HCT116 (cell line): Measurements from ENCODE around the gene TSKU. TPM values are rescaled to one million over a fixed set of nuclear protein-coding genes. Genes with fewer than 3 reads are reported as not detected.

Experiments used
- ATAC-seq: fragments of 200-7000 bp; cut with Tn5 transposase; 2 replicates; pipeline ENCODE4 v1.9.1; 2020; ENCODE audit warnings: mild to moderate bottlenecking, moderate library complexity
- BruUV-seq: library from RNA; stranded (reverse); fragments of 400-500 nt; replicated peaks from 2 replicates; lab custom pipeline; 2021; lab: Mats Ljungman, UMichigan
- CTCF ChIA-PET: fragments of 300-600 bp; sonication (Branson Sonifier 250); formaldehyde crosslinking; loops from one replicate; lab custom pipeline; 2021; ENCODE audit warnings: antibody characterized with exemption; lab: Charles Lee
- POLR2A ChIA-PET: fragments of 300-600, 350-600 bp; sonication (Branson Sonifier 250); formaldehyde crosslinking; loops from one replicate; lab custom pipeline; 2021; ENCODE audit warnings: antibody characterized with exemption; lab: Charles Lee
- RAD21 ChIA-PET, 2 experiments: fragments of 300-600 bp; sonication (Branson Sonifier 250); formaldehyde crosslinking; loops; one replicate each; lab custom pipeline; 2023; ENCODE audit warnings: low total read pairs in 2 of 2; ENCODE audit not compliant: uncharacterized antibody in 2 of 2, unreplicated experiment in 2 of 2, low non-redundant PET in 1 of 2; lab: Charles Lee
- DNase-seq: peaks from one replicate; pipeline ENCODE4 v3.0.0-alpha.2; 2010; ENCODE audit warnings: low read depth, low spot score
- H2AFZ ChIP-seq: fragments of 200-600 bp; shearing (Covaris generic), sonication (generic); 2 replicates; pipeline ENCODE4 v1.6.1; 2017; ENCODE audit warnings: low read depth, mixed run types, mixed read lengths, antibody characterized with exemption, low read length; ENCODE audit not compliant: poor library complexity, severe bottlenecking
- H3K27ac ChIP-seq: 2 replicates; pipeline ENCODE4 v1.5.1; 2012; ENCODE audit warnings: low read depth, low read length
- H3K27me3 ChIP-seq: fragments of 200-600 bp; sonication (generic); 2 replicates; pipeline ENCODE4 v1.6.1; 2016; ENCODE audit warnings: mixed run types, low read length, mixed read lengths; ENCODE audit not compliant: insufficient read depth
- H3K36me3 ChIP-seq, 2 experiments: fragments of 200-500 bp in 1 of 2; fragments of 200-600 bp in 1 of 2; sonication (Bioruptor generic) in 1 of 2; sonication (generic) in 1 of 2; 2 replicates each; pipeline versions ENCODE4 v1.5.1 to v1.6.1; 2014 to 2016; ENCODE audit warnings: low read length in 2 of 2, inconsistent platforms in 1 of 2, mixed read lengths in 1 of 2, mixed run types in 1 of 2; ENCODE audit not compliant: insufficient read depth in 2 of 2, control insufficient read depth in 1 of 2
- H3K4me1 ChIP-seq, 2 experiments: fragments of 200-600 bp in 1 of 2; sonication (generic) in 1 of 2; 2 replicates each; pipeline versions ENCODE4 v1.5.1 to v1.6.1; 2012 to 2017; ENCODE audit warnings: low read length in 2 of 2, inconsistent platforms in 1 of 2, mild to moderate bottlenecking in 1 of 2, mixed read lengths in 1 of 2, mixed run types in 1 of 2, moderate library complexity in 1 of 2; ENCODE audit not compliant: insufficient read depth in 2 of 2, control insufficient read depth in 1 of 2
- H3K4me2 ChIP-seq: fragments of 200-600 bp; sonication (generic); 2 replicates; pipeline ENCODE4 v1.6.1; 2017; ENCODE audit warnings: mixed run types, low read length, mixed read lengths
- H3K4me3 ChIP-seq, 2 experiments: fragments of 200-600 bp in 1 of 2; sonication (generic) in 1 of 2; replicated peaks in 1 of 2; 2 replicates each; pipeline ENCODE4 v1.5.1; 2011 to 2016; ENCODE audit warnings: low read length in 2 of 2, control low read depth in 1 of 2, low read depth in 1 of 2, mild to moderate bottlenecking in 1 of 2, mixed read lengths in 1 of 2, mixed run types in 1 of 2
- H3K79me2 ChIP-seq: fragments of 200-600 bp; sonication (generic); 2 replicates; pipeline ENCODE4 v1.6.1; 2017; ENCODE audit warnings: mild to moderate bottlenecking, mixed run types, low read length, moderate library complexity, mixed read lengths; ENCODE audit not compliant: insufficient read depth
- H3K9ac ChIP-seq: fragments of 200-600 bp; sonication (generic); 2 replicates; pipeline ENCODE4 v1.6.1; 2016; ENCODE audit warnings: low read length, mixed read lengths
- H3K9me2 ChIP-seq: fragments of 200-600 bp; sonication (generic), shearing (Covaris generic); 2 replicates; pipeline ENCODE4 v1.6.1; 2017; ENCODE audit warnings: mixed run types, mild to moderate bottlenecking, moderate library complexity; ENCODE audit not compliant: insufficient read depth
- H3K9me3 ChIP-seq, 2 experiments: fragments of 200-500 bp in 1 of 2; fragments of 200-600 bp in 1 of 2; sonication (Bioruptor generic) in 1 of 2; sonication (generic) in 1 of 2; 2 replicates each; pipeline ENCODE4 v1.6.1; 2014 to 2017; ENCODE audit warnings: low read length in 2 of 2, mixed read lengths in 2 of 2, inconsistent platforms in 1 of 2, low read depth in 1 of 2, mild to moderate bottlenecking in 1 of 2, mixed run types in 1 of 2, moderate library complexity in 1 of 2; ENCODE audit not compliant: control insufficient read depth in 1 of 2, insufficient read depth in 1 of 2
- H4K20me1 ChIP-seq: fragments of 200-600 bp; sonication (generic), shearing (Covaris generic); 2 replicates; pipeline ENCODE4 v1.6.1; 2017; ENCODE audit warnings: mixed run types, mild to moderate bottlenecking, moderate library complexity; ENCODE audit not compliant: insufficient read depth
- CEBPB ChIP-seq: IDR thresholded peaks from 2 replicates; pipeline ENCODE4 v1.6.1; 2012; ENCODE audit warnings: low read depth
- EZH2 ChIP-seq: fragments of 200-600 bp; sonication (generic); IDR thresholded peaks from 2 replicates; pipeline ENCODE4 v1.6.1; 2017; ENCODE audit warnings: antibody characterized with exemption, mixed run types
- EZH2phosphoT487 ChIP-seq: fragments of 200-600 bp; IDR thresholded peaks from 2 replicates; pipeline ENCODE4 v1.6.1; 2018; ENCODE audit warnings: antibody characterized with exemption, borderline replicate concordance
- FOSL1 ChIP-seq: IDR thresholded peaks from 2 replicates; pipeline ENCODE4 v1.6.1; 2012; ENCODE audit warnings: low read depth
- JUND ChIP-seq: IDR thresholded peaks from 2 replicates; pipeline ENCODE4 v1.6.1; 2012
- POLR2A ChIP-seq: IDR thresholded peaks from 2 replicates; pipeline ENCODE4 v1.7.0; 2011; ENCODE audit warnings: borderline replicate concordance; ENCODE audit not compliant: insufficient read depth, insufficient read length; ENCODE audit errors: extremely low read depth
- SIN3A ChIP-seq: IDR thresholded peaks from 2 replicates; pipeline ENCODE4 v1.6.1; 2012; ENCODE audit warnings: low read depth
- SP1 ChIP-seq: IDR thresholded peaks from 2 replicates; pipeline ENCODE4 v1.6.1; 2012; ENCODE audit warnings: low read depth
- SRF ChIP-seq: IDR thresholded peaks from 2 replicates; pipeline ENCODE4 v1.6.1; 2012; ENCODE audit warnings: low read depth
- TCF7L2 ChIP-seq: IDR thresholded peaks from 2 replicates; pipeline ENCODE4 v1.7.0; 2011; ENCODE audit warnings: borderline replicate concordance, inconsistent platforms; ENCODE audit not compliant: insufficient read depth, insufficient read length; ENCODE audit errors: extremely low read depth
- YY1 ChIP-seq: IDR thresholded peaks from 2 replicates; pipeline ENCODE4 v1.6.1; 2011; ENCODE audit warnings: low read length, low read depth, moderate library complexity, mild to moderate bottlenecking; ENCODE audit not compliant: insufficient replicate concordance; ENCODE audit errors: extremely low read depth
- ZNF274 ChIP-seq: fragments of 200-500 bp; sonication (Bioruptor generic); IDR thresholded peaks from 2 replicates; pipeline ENCODE4 v1.6.1; 2014; ENCODE audit warnings: mild to moderate bottlenecking, low read depth, low read length, inconsistent platforms
- intact Hi-C: fragments of 100-400 bp; cut with micrococcal nuclease; formaldehyde crosslinking; loops from 2 replicates; pipeline ENCODE4 v1.10.0; 2022
- total RNA-seq: library from RNA; stranded (reverse); gene quantifications from one replicate; pipeline ENCODE4 v1.2.1, GENCODE V29; 2021; ENCODE audit not compliant: unreplicated experiment
- TF ChIP-seq, protein P1 (sequence below): IDR thresholded peaks from 2 replicates; pipeline ENCODE4 v1.6.1; 2012
- TF ChIP-seq, protein P2 (sequence below): IDR thresholded peaks from 2 replicates; pipeline ENCODE4 v1.6.1; 2012
- TF ChIP-seq, protein P3 (sequence below), 3 experiments: fragments of 200-600 bp in 1 of 3; sonication (generic) in 1 of 3; IDR thresholded peaks in 2 of 3; conservative IDR thresholded peaks in 1 of 3; 2 replicates each; pipeline ENCODE4 v1.5.1; 2012 to 2017; ENCODE audit warnings: low read depth in 2 of 3, low read length in 2 of 3, antibody characterized with exemption in 1 of 3, borderline replicate concordance in 1 of 3, control low read depth in 1 of 3, mild to moderate bottlenecking in 1 of 3, mixed read lengths in 1 of 3, mixed run types in 1 of 3, moderate library complexity in 1 of 3; ENCODE audit not compliant: insufficient read depth in 1 of 3
- TF ChIP-seq, protein P4 (sequence below): IDR thresholded peaks from 2 replicates; pipeline ENCODE4 v1.6.1; 2011; ENCODE audit warnings: mild to moderate bottlenecking, low read length, moderate library complexity; ENCODE audit not compliant: insufficient replicate concordance; ENCODE audit errors: extremely low read depth

The TSKU gene
- total RNA-seq, 1 experiment from 2014 or later, result 21.9 TPM

DNA sequence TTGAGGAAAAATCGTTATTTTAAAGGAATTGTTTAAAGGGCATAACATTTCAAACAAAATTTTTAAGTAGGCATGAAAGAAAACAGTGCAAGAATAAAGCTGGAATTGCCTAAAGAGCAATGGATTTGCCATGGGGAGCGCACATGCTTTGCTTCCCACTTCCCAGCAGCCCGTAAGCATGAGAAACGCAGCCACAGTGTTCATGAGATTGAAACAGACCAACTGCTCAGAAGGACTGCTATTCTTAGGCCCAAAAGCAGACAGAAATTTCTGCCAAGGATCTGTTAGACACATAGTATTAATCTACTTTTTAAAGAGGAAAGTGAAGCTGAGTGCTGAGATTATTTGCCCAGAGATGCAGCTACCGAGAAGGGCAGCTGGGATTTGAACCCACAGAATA lies 34.2 kb upstream of the TSKU start:
- DNase-seq, result no peak
- POLR2A ChIA-PET, result no interaction called here
- H3K4me3 ChIP-seq, result no peak overlapping the region

DNA sequence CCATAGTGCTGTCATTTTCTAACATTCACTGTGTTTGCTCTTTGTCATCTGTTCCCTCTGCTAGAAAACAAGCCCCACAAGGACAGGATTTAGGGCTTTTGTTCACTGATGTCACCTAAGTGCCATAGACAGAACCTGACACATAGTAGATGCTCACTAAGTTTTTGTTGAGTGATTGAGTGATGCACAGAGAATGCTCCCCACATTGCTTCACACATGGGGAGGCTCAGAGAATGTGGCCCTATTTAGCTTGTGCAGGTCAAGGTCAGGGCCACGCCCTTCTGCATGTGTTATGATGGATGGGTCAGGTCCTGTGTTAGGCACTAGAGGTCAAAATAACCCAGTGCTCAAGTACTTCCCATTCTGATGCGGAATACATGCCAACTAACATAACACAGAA lies 33.1 kb upstream of the TSKU start:
- Histone ChIP-seq H3K4me3 (no peak overlapping the region), H3K9ac (no peak overlapping the region), H3K4me2 (no peak overlapping the region), H3K79me2 (no peaks in the 10 kb centered on the region), H2AFZ (no peak overlapping the region), H4K20me1 (no peaks in the 10 kb centered on the region), H3K27ac (no peak overlapping the region), H3K9me3 (no peaks in the 10 kb centered on the region), H3K4me1 (peaks cover 0 to 6% of the 10 kb centered on the region in 2 experiments; a peak in 2 of 4 replicates), H3K36me3 (no peaks in the 10 kb centered on the region), H3K27me3 (no peaks in the 10 kb centered on the region), H3K9me2 (no peaks in the 10 kb centered on the region)
- RAD21 ChIA-PET, result no interaction called here
- CTCF ChIA-PET, result no interaction called here
- POLR2A ChIA-PET, result no interaction called here
- BruUV-seq, result no TSS peak
- ATAC-seq (no peak), DNase-seq (no peak)
- intact Hi-C loops, result no loop called here
- TF ChIP-seq, protein P1, sequence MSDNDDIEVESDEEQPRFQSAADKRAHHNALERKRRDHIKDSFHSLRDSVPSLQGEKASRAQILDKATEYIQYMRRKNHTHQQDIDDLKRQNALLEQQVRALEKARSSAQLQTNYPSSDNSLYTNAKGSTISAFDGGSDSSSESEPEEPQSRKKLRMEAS, result no peak
- TF ChIP-seq POLR2A, result no peak
- no peak for TF ChIP-seq YY1
- no peak for TF ChIP-seq SP1
- TF ChIP-seq ZNF274, result no peak
- TF ChIP-seq, protein P2, sequence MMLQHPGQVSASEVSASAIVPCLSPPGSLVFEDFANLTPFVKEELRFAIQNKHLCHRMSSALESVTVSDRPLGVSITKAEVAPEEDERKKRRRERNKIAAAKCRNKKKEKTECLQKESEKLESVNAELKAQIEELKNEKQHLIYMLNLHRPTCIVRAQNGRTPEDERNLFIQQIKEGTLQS, result no peak
- no peak for TF ChIP-seq JUND
- no peak for TF ChIP-seq EZH2
- TF ChIP-seq, protein P3, sequence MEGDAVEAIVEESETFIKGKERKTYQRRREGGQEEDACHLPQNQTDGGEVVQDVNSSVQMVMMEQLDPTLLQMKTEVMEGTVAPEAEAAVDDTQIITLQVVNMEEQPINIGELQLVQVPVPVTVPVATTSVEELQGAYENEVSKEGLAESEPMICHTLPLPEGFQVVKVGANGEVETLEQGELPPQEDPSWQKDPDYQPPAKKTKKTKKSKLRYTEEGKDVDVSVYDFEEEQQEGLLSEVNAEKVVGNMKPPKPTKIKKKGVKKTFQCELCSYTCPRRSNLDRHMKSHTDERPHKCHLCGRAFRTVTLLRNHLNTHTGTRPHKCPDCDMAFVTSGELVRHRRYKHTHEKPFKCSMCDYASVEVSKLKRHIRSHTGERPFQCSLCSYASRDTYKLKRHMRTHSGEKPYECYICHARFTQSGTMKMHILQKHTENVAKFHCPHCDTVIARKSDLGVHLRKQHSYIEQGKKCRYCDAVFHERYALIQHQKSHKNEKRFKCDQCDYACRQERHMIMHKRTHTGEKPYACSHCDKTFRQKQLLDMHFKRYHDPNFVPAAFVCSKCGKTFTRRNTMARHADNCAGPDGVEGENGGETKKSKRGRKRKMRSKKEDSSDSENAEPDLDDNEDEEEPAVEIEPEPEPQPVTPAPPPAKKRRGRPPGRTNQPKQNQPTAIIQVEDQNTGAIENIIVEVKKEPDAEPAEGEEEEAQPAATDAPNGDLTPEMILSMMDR (IDR thresholded peaks at IDR 0.05 in 2 of 3, conservative IDR thresholded peaks at IDR 0.05 in 1 of 3; ENCODE audit: borderline replicate concordance in 1 of 3, insufficient read depth in 1 of 3, low read depth in 2 of 3, low read length in 2 of 3), result no peak
- no peak for TF ChIP-seq CEBPB
- TF ChIP-seq SIN3A, result no peak
- TF ChIP-seq, protein P4, sequence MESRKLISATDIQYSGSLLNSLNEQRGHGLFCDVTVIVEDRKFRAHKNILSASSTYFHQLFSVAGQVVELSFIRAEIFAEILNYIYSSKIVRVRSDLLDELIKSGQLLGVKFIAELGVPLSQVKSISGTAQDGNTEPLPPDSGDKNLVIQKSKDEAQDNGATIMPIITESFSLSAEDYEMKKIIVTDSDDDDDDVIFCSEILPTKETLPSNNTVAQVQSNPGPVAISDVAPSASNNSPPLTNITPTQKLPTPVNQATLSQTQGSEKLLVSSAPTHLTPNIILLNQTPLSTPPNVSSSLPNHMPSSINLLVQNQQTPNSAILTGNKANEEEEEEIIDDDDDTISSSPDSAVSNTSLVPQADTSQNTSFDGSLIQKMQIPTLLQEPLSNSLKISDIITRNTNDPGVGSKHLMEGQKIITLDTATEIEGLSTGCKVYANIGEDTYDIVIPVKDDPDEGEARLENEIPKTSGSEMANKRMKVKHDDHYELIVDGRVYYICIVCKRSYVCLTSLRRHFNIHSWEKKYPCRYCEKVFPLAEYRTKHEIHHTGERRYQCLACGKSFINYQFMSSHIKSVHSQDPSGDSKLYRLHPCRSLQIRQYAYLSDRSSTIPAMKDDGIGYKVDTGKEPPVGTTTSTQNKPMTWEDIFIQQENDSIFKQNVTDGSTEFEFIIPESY, result no peak
- TF ChIP-seq EZH2phosphoT487, result no peak
- TF ChIP-seq FOSL1, result no peak
- no peak for TF ChIP-seq TCF7L2
- no peak for TF ChIP-seq SRF

More for the DNA sequence above, 34.2 kb upstream of the TSKU start:
- no peaks in the 10 kb centered on the region for H4K20me1 ChIP-seq
- TF ChIP-seq SIN3A (no peak), EZH2 (no peak)
- TF ChIP-seq, all 23 proteins: peak for 0
- ChIA-PET CTCF (no interaction called here), RAD21 (no interaction called here)
- BruUV-seq, result no TSS peak
- H3K9me3 ChIP-seq, result no peaks in the 10 kb centered on the region
- H3K27me3 ChIP-seq, result no peaks in the 10 kb centered on the region
- no peaks in the 10 kb centered on the region for H3K36me3 ChIP-seq
- H3K4me1 ChIP-seq, result peaks cover 0 to 6% of the 10 kb centered on the region in 2 experiments; a peak in 2 of 4 replicates
- intact Hi-C loops, result loop anchor here (5.0 kb wide), 1 partner anchor 33 kb away; the partner anchor contains the start of gene TSKU
- no peak overlapping the region for H3K9ac ChIP-seq
- no peak for ATAC-seq
- H3K79me2 ChIP-seq, result no peaks in the 10 kb centered on the region
- no peak overlapping the region for H2AFZ ChIP-seq
- no peak overlapping the region for H3K27ac ChIP-seq
- no peak overlapping the region for H3K4me2 ChIP-seq
- no peaks in the 10 kb centered on the region for H3K9me2 ChIP-seq
